K562 (cell line): ENCODE results near the gene NELL1. TPM values are rescaled to one million over a fixed set of nuclear protein-coding genes. Genes with fewer than 3 reads are reported as not detected.

Experiments used
- CEBPB ChIP-seq: fragments of 450-650 bp; IDR thresholded peaks from 2 replicates; pipeline ENCODE4 v1.6.1; 2016; ENCODE audit warnings: missing genetic modification characterization, missing compliant biosample characterization
- HDAC8 ChIP-seq: fragments of 450-650 bp; IDR thresholded peaks from 2 replicates; pipeline ENCODE4 v1.6.1; 2016; ENCODE audit warnings: mild to moderate bottlenecking, missing genetic modification characterization, moderate library complexity, missing compliant biosample characterization
- HNRNPLL ChIP-seq: fragments of 200-400 bp; formaldehyde crosslinking; IDR thresholded peaks from 2 replicates; pipeline ENCODE4 v1.6.1; 2017; ENCODE audit warnings: low read length, low read depth, mild to moderate bottlenecking; ENCODE audit not compliant: poor library complexity, severe bottlenecking
- NCOA6 ChIP-seq: fragments of 450-650 bp; IDR thresholded peaks from 2 replicates; pipeline ENCODE4 v1.6.1; 2017; ENCODE audit warnings: mild to moderate bottlenecking
- NFIC ChIP-seq: fragments of 450-650 bp; IDR thresholded peaks from 2 replicates; pipeline ENCODE4 v1.6.1; 2017; ENCODE audit warnings: mild to moderate bottlenecking, inconsistent platforms
- ZKSCAN3 ChIP-seq: fragments of 250-450 bp; sonication (Bioruptor Pico); IDR thresholded peaks from 2 replicates; pipeline ENCODE4 v1.4.0; 2020
- polyA plus RNA-seq, 8 experiments: library from polyadenylated mRNA; depleted of rRNA in 4 of 8; stranded (reverse) in 5 of 8; unstranded in 3 of 8; fragments of >200 nt; fragmentation: Nextera tagmentation in 2 of 8; fragmentation: Illumina TruSeq in 1 of 8; extraction: Ambion mirVana in 2 of 8; extraction: Trizol in 1 of 8; gene quantifications; 2 replicates each; pipeline versions ENCODE4 v1.2.1 to v1.2.3, GENCODE V29; 2011 to 2014; ENCODE audit warnings: inconsistent platforms in 1 of 8, missing spikeins in 1 of 8
- total RNA-seq, 7 experiments: library from RNA; depleted of rRNA in 6 of 7; stranded (reverse); fragments of >200 nt in 6 of 7; fragmentation: Illumina TruSeq in 2 of 7; extraction: Trizol in 2 of 7; gene quantifications; 2 replicates each; pipeline versions ENCODE4 v1.2.1 to v1.2.3, GENCODE V29; 2011 to 2021; ENCODE audit warnings: low replicate concordance in 1 of 7
- TF ChIP-seq, protein P1 (sequence below), 2 experiments: fragments of 450-650 bp; IDR thresholded peaks; 2 replicates each; pipeline ENCODE4 v1.6.1; 2016; ENCODE audit warnings: mild to moderate bottlenecking in 2 of 2, borderline replicate concordance in 1 of 2, low read depth in 1 of 2, moderate library complexity in 1 of 2
- TF ChIP-seq, protein P2 (sequence below): fragments of 250-450 bp; sonication (Bioruptor Pico); IDR thresholded peaks from 2 replicates; pipeline ENCODE4 v1.5.1; 2021; ENCODE audit warnings: mild to moderate bottlenecking

The NELL1 gene
- total and polyA plus RNA-seq, 9 of the 15 experiments (the other 6 are each of a cell fraction or from before 2014, with no cell fraction given), result not detected

DNA sequence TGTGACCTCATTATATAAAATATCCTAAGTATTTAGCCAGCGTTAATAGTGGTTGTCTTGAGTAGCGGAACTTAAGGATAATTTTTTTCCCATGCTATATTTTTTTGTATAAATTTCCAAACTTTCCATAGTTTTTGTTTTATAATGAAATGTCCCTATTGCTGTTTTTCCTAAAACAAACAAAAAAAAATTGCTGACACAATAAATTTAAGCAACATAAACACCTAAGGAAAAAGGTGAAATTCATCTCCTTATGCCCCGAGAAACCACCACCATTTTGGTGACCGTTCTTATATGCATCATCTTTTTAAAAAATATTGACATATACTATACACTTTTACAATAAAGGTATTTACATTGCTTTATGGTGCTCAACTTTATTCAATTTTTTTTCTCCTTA, 814.7 kb downstream of the NELL1 start (continued):
- TF ChIP-seq, protein P1, sequence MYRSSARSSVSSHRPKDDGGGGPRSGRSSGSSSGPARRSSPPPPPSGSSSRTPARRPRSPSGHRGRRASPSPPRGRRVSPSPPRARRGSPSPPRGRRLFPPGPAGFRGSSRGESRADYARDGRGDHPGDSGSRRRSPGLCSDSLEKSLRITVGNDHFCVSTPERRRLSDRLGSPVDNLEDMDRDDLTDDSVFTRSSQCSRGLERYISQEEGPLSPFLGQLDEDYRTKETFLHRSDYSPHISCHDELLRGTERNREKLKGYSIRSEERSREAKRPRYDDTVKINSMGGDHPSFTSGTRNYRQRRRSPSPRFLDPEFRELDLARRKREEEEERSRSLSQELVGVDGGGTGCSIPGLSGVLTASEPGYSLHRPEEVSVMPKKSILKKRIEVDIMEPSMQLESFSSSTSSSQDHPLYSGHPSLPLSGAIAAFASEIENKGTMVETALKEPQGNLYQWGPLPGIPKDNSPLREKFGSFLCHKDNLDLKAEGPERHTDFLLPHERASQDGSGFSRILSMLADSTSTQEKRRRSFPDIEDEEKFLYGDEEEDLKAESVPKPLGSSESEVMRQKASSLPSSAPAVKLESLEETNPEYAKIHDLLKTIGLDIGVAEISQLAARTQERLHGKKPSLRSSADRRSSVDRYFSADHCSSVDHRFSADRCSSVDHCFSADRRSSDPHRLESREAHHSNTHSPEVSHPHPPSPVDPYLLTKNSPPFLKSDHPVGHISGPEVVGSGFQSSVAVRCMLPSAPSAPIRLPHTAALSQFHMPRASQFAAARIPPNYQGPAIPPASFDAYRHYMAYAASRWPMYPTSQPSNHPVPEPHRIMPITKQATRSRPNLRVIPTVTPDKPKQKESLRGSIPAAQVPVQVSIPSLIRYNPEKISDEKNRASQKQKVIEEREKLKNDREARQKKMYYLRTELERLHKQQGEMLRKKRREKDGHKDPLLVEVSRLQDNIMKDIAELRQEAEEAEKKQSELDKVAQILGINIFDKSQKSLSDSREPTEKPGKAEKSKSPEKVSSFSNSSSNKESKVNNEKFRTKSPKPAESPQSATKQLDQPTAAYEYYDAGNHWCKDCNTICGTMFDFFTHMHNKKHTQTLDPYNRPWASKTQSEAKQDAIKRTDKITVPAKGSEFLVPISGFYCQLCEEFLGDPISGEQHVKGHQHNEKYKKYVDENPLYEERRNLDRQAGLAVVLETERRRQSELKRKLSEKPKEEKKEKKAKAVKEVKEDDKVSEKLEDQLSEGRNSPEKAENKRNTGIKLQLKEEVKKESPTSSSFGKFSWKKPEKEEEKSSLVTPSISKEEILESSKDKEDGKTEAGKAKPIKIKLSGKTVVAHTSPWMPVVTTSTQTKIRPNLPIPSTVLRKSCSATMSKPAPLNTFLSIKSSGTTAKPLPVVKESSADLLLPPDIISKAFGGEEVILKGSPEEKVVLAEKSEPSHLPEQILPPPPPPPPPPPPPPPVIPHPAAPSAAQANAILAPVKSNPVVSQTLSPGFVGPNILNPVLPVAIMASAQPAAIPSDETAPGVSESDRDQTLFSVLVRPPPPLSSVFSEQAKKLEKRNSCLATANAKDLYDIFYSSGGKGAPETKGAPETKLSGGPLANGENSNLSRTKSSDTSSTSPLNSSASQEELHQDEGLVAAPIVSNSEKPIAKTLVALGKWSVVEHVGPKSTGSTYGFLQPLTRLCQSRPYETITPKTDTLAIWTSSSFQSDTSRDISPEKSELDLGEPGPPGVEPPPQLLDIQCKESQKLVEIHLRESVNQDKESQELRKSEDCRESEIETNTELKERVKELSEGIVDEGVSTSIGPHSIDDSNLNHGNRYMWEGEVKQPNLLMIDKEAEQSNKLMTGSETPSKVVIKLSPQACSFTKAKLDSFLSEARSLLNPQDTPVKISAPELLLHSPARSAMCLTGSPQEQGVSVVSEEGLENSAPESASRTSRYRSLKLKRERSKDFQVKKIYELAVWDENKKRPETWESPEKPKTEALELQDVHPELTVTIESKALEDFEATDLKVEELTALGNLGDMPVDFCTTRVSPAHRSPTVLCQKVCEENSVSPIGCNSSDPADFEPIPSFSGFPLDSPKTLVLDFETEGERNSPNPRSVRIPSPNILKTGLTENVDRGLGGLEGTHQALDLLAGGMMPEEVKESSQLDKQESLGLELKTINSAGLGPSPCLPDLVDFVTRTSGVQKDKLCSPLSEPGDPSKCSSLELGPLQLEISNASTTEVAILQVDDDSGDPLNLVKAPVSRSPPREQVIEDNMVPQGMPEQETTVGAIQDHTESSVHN (IDR thresholded peaks at IDR 0.05; ENCODE audit: borderline replicate concordance in 1 of 2, low read depth in 1 of 2), result no peak
- TF ChIP-seq ZKSCAN3 (CRISPR knock-in tag) (no peak), NFIC (no peak), HNRNPLL (no peak), CEBPB (no peak), NCOA6 (no peak), HDAC8 (tag) (no peak)
- TF ChIP-seq, protein P2, sequence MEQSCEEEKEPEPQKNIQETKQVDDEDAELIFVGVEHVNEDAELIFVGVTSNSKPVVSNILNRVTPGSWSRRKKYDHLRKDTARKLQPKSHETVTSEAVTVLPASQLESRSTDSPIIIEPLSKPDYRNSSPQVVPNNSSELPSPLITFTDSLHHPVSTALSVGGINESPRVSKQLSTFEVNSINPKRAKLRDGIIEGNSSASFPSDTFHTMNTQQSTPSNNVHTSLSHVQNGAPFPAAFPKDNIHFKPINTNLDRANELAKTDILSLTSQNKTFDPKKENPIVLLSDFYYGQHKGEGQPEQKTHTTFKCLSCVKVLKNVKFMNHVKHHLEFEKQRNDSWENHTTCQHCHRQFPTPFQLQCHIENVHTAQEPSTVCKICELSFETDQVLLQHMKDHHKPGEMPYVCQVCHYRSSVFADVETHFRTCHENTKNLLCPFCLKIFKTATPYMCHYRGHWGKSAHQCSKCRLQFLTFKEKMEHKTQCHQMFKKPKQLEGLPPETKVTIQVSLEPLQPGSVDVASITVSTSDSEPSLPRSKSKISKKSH (CRISPR knock-in tag), result no peak
